Astrocyte (in vitro differentiated cells and primary cell): ENCODE results near the gene THTPA. TPM values are rescaled to one million over a fixed set of nuclear protein-coding genes. Genes with fewer than 3 reads are reported as not detected.

Source experiments
- DNase-seq: peaks from one replicate; pipeline ENCODE4 v3.0.0-alpha.2; 2010; ENCODE audit warnings: low read depth
- FAIRE-seq: peaks from 2 replicates; lab custom pipeline; 2011; peaks lifted over from hg19 to GRCh38; lab: Jason Lieb, UNC
- H2AFZ ChIP-seq: 2 replicates; pipeline ENCODE4 v1.6.0; 2012; ENCODE audit warnings: low read depth, low read length, inconsistent platforms
- H3K27ac ChIP-seq: 2 replicates; pipeline ENCODE4 v1.5.1; 2011; ENCODE audit warnings: low read depth, low read length, inconsistent platforms
- H3K27me3 ChIP-seq: 2 replicates; pipeline ENCODE4 v1.6.0; 2011; ENCODE audit warnings: low read length, inconsistent platforms; ENCODE audit not compliant: insufficient read depth
- H3K36me3 ChIP-seq: 2 replicates; pipeline ENCODE4 v1.5.1; 2011; ENCODE audit warnings: low read length, inconsistent platforms; ENCODE audit not compliant: insufficient read depth
- H3K4me1 ChIP-seq: 2 replicates; pipeline ENCODE4 v1.5.1; 2011; ENCODE audit warnings: low read length, inconsistent platforms; ENCODE audit not compliant: insufficient read depth
- H3K4me2 ChIP-seq: 2 replicates; pipeline ENCODE4 v1.6.0; 2012; ENCODE audit warnings: low read length, inconsistent platforms
- H3K4me3 ChIP-seq: 2 replicates; pipeline ENCODE4 v1.5.1; 2011; ENCODE audit warnings: low read depth, mild to moderate bottlenecking, low read length, inconsistent platforms; ENCODE audit not compliant: insufficient read depth
- H3K79me2 ChIP-seq: 2 replicates; pipeline ENCODE4 v1.6.0; 2012; ENCODE audit warnings: mild to moderate bottlenecking, low read length, inconsistent platforms; ENCODE audit not compliant: insufficient read depth
- H3K9ac ChIP-seq: 2 replicates; pipeline ENCODE4 v1.6.0; 2012; ENCODE audit warnings: mild to moderate bottlenecking, low read length, inconsistent platforms
- H3K9me3 ChIP-seq: 2 replicates; pipeline ENCODE4 v1.5.1; 2012; ENCODE audit warnings: low read depth, mild to moderate bottlenecking, low read length, inconsistent platforms; ENCODE audit not compliant: insufficient read depth
- H4K20me1 ChIP-seq: 2 replicates; pipeline ENCODE4 v1.6.0; 2012; ENCODE audit warnings: low read length, inconsistent platforms; ENCODE audit not compliant: insufficient read depth
- H3K27ac Mint-ChIP-seq: one replicate; pipeline ENCODE4 v1.8.0; 2021; ENCODE audit warnings: mild to moderate bottlenecking, mixed read lengths; ENCODE audit not compliant: unreplicated experiment
- H3K27me3 Mint-ChIP-seq: one replicate; pipeline ENCODE4 v1.8.0; 2021; ENCODE audit warnings: low read depth, mixed read lengths; ENCODE audit not compliant: unreplicated experiment
- H3K36me3 Mint-ChIP-seq: one replicate; pipeline ENCODE4 v1.8.0; 2021; ENCODE audit warnings: low read depth, mixed read lengths; ENCODE audit not compliant: unreplicated experiment
- H3K4me1 Mint-ChIP-seq: one replicate; pipeline ENCODE4 v1.8.0; 2021; ENCODE audit warnings: low read depth, mixed read lengths; ENCODE audit not compliant: unreplicated experiment
- H3K4me3 Mint-ChIP-seq: one replicate; pipeline ENCODE4 v1.8.0; 2021; ENCODE audit warnings: mild to moderate bottlenecking, moderate library complexity, mixed read lengths; ENCODE audit not compliant: unreplicated experiment
- H3K9me3 Mint-ChIP-seq: one replicate; pipeline ENCODE4 v1.8.0; 2021; ENCODE audit warnings: mild to moderate bottlenecking, mixed read lengths; ENCODE audit not compliant: unreplicated experiment
- CTCF ChIP-seq: IDR thresholded peaks from 2 replicates; pipeline ENCODE4 v1.5.1; 2011; ENCODE audit warnings: low read depth, mild to moderate bottlenecking, inconsistent platforms, low read length, moderate library complexity; ENCODE audit not compliant: insufficient read depth
- EZH2 ChIP-seq: IDR thresholded peaks from 2 replicates; pipeline ENCODE4 v1.6.1; 2012; ENCODE audit warnings: mild to moderate bottlenecking, low read length, inconsistent platforms; ENCODE audit not compliant: insufficient read depth
- total RNA-seq: library from RNA; stranded (reverse); gene quantifications from 2 replicates; pipeline ENCODE4 v1.2.1, GENCODE V29; 2021

The THTPA gene
- total RNA-seq, 1 donor from 2014 or later = 8.1 TPM

- Histone ChIP-seq H3K9ac (peak overlapping the region; percentile 25), H3K4me1 (peaks cover 8% of the 10 kb centered on the region), H3K36me3 (peaks cover 3% of the 10 kb centered on the region), H3K79me2 (peaks cover 16% of the 10 kb centered on the region), H4K20me1 (peaks cover 3% of the 10 kb centered on the region), H3K9me3 (no peaks in the 10 kb centered on the region), H2AFZ (no peak overlapping the region), H3K27me3 (no peaks in the 10 kb centered on the region), H3K27ac (no peak overlapping the region), H3K4me3 (no peak overlapping the region), H3K4me2 (peak overlapping the region; percentile 89)
- no peaks in the 10 kb centered on the region for H3K9me3 Mint-ChIP-seq
- H3K4me1 Mint-ChIP-seq = peaks cover 22% of the 10 kb centered on the region
- FAIRE-seq (no peak), DNase-seq (no peak)
- no peaks in the 10 kb centered on the region for H3K27me3 Mint-ChIP-seq
- H3K36me3 Mint-ChIP-seq = peaks cover 7% of the 10 kb centered on the region
- TF ChIP-seq EZH2 (no peak), CTCF (no peak)
- peak overlapping the region; percentile 93 for H3K4me3 Mint-ChIP-seq
- peak overlapping the region; percentile 53 for H3K27ac Mint-ChIP-seq
Measured at GRCh38 chr14:23557946-23558345, 1.9 kb downstream of the THTPA start.

GRCh38 chr14:23558346-23559009, 2.4 kb downstream of the THTPA start:
- Mint-ChIP-seq H3K27ac (peak overlapping the region; percentile 53), H3K4me3 (peak overlapping the region; percentile 93), H3K4me1 (peaks cover 22% of the 10 kb centered on the region), H3K9me3 (no peaks in the 10 kb centered on the region), H3K27me3 (no peaks in the 10 kb centered on the region), H3K36me3 (peaks cover 7% of the 10 kb centered on the region)
- Histone ChIP-seq H4K20me1 (peaks cover 3% of the 10 kb centered on the region), H3K4me3 (no peak overlapping the region), H3K27me3 (no peaks in the 10 kb centered on the region), H3K79me2 (peaks cover 16% of the 10 kb centered on the region), H3K9ac (peak overlapping the region; percentile 25), H3K9me3 (no peaks in the 10 kb centered on the region), H3K4me1 (peaks cover 8% of the 10 kb centered on the region), H3K27ac (no peak overlapping the region), H2AFZ (no peak overlapping the region), H3K36me3 (peaks cover 3% of the 10 kb centered on the region), H3K4me2 (no peak overlapping the region)
- FAIRE-seq (no peak), DNase-seq (no peak)
- TF ChIP-seq CTCF (no peak), EZH2 (no peak)
